LNCAP (cell line): Measurements from ENCODE around the gene FBXL15.

Experiments
- TF ChIP-seq, protein P1 (sequence below): fragments of 450-650 bp; IDR thresholded peaks from 2 replicates; pipeline ENCODE4 v1.5.1; 2017; ENCODE audit warnings: mild to moderate bottlenecking

FBXL15 gene

DNA sequence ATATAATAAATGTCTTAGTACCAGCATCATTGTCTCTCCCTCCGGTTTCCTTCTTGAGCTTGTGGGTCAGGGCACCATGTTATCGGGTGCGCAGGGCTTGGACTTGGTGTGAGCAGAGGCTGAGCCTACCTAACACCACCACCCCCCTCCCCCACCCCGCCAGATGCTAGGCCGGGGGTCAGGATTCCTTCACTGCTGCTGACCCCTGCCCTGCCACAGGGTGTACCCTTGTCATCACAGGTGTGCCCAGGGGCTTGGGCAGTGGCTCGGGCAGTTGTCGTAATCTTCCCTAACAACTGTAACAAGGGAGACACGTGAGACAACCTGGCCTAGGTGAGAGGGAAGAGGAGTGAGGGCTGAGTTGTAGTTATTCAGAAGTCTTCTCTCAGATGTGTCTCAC is 37.8 kb upstream of the FBXL15 start:
- TF ChIP-seq, protein P1, sequence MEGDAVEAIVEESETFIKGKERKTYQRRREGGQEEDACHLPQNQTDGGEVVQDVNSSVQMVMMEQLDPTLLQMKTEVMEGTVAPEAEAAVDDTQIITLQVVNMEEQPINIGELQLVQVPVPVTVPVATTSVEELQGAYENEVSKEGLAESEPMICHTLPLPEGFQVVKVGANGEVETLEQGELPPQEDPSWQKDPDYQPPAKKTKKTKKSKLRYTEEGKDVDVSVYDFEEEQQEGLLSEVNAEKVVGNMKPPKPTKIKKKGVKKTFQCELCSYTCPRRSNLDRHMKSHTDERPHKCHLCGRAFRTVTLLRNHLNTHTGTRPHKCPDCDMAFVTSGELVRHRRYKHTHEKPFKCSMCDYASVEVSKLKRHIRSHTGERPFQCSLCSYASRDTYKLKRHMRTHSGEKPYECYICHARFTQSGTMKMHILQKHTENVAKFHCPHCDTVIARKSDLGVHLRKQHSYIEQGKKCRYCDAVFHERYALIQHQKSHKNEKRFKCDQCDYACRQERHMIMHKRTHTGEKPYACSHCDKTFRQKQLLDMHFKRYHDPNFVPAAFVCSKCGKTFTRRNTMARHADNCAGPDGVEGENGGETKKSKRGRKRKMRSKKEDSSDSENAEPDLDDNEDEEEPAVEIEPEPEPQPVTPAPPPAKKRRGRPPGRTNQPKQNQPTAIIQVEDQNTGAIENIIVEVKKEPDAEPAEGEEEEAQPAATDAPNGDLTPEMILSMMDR: no peak

GRCh38 chr10:102384053-102384452 is 36.6 kb upstream of the FBXL15 start:
- TF ChIP-seq, protein P1: no peak

DNA sequence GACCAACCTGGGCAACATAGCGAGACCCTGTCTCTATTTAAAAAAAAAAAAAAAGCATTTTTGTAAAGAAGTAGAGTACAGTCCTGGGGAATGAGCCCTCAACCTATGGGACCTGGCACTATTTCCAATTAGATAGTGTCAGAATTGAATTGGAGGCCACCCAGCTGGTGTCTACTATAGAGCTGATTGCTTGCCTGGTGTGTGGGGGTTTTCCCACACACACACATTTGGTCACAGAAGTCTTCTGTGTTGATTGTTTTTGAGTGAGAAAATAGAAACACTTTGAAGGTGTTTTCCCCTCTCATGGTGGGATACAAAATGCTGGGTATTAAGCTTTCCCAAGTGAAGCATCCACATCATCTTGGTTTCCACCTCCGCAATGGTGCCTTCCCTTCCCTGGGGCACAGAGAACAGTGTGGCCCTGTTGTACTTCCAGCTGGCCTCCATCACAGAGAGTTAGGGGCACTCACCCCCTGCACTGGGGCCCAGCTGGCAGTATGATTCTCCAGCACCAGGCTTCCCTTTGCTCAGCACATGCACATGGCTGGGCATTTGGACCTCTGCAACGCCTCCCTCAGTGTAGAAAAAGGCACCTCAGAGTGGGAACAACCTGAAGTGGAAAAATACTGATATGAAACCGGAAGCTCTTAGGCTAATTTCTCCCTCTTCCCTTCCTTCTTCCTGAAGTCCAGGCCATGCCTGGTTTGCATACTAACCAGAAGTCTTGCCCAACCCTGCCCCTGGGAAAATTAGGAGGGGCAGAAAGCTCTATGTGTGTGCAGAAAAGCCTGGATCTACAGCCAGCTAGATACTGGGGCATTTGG is 35.8 kb upstream of the FBXL15 start:
- TF ChIP-seq, protein P1: no peak

DNA sequence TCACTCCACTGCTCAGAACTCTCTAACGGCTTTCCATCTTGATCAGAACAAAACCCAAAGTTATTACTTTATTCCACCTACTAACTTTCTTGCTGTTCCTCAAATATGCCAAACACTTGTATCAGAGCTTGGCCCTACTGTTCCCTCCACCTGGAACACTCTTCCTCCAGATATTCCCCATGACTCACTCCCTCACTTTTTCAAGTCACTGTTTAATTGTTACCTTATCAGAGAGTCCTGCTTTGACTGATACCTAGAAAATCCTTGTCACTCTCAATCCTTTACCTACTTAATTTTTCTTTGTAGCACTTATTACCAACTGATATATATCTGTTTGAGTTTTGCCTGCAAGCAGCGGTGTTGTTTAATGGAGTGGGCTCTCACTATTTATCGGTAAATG is 30.7 kb upstream of the FBXL15 start:
- TF ChIP-seq, protein P1: no peak

DNA sequence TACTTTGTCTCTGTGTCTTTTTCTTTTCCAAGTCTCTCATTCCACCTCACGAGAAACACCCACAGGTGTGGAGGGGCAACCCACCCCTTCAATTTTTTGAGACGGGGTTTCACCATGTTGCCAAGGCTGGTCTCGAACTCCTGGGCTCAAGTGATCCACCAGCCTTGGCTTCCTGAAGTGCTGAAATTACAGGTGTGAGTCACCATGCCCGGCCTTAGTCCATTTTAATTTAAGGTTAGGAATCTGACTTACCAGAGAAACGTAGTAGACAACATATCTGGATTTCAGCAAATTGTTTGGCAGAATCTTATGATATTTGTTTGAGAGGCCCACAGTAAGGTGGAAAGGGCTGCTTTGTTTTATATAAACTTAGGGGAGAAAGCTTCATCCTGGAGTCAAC is 28.3 kb upstream of the FBXL15 start:
- TF ChIP-seq, protein P1: no peak

- TF ChIP-seq, protein P1: peak; percentile 92
Measured at GRCh38 chr10:102393411-102394078, 27.1 kb upstream of the FBXL15 start.

DNA sequence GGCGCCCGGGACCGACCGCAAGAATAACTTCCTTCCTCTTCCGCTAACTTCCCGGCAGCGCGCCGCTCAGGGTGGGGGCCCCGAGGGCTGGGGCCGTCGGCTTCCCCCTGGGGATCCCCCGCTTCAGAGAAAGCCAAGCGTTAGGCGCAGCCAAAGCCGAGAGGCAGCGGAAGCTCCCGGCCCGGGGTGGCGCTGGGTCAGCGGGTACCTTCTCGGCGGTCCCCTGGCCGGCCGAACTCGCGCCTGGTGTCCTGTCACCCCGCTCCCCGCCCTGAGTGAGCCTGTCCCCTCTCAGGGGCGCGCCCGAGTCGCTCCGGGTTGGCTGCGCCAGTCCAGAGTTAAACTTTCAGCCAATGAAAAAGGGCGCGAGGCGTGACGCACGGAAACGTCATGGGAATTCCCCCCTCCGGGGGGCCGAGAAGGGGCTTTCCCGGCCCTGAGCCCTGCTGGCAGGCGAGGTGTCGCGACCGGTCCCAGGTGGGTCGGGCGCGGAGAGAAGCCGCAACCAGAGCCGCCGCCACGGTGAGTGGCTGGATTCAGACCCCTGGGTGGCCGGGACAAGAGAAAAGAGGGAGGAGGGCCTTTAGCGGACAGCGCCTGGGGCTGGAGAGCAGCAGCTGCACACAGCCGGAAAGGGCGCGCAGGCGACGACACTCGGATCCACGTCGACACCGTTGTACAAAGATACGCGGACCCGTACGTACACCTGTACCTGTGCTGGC is 26.4 kb upstream of the FBXL15 start:
- TF ChIP-seq, protein P1: 0 out of 2 replicates have a peak, but pooled peaks have one; percentile 33
